ENCODE results near the gene CPED1.
A peak's percentile ranks its signal among the peaks of the same experiment; 100 is the strongest.
"Not testable (repeated sequence)": the region's sequence is repeated elsewhere in the genome, so short reads cannot be mapped to it uniquely, and the experiment has no call there.

CPED1 gene

GRCh38 chr7:121307021-121307574 is 318.6 kb downstream of the CPED1 start:
- FAIRE-seq: no peak

GRCh38 chr7:121313220-121313792 is 324.8 kb downstream of the CPED1 start:
- DNase-seq (ENCODE audit: low spot score) (no peak), FAIRE-seq (no peak)

More at GRCh38 chr7:121307021-121307574, 318.6 kb downstream of the CPED1 start:
- no peak for DNase-seq (ENCODE audit: low spot score)

DNA sequence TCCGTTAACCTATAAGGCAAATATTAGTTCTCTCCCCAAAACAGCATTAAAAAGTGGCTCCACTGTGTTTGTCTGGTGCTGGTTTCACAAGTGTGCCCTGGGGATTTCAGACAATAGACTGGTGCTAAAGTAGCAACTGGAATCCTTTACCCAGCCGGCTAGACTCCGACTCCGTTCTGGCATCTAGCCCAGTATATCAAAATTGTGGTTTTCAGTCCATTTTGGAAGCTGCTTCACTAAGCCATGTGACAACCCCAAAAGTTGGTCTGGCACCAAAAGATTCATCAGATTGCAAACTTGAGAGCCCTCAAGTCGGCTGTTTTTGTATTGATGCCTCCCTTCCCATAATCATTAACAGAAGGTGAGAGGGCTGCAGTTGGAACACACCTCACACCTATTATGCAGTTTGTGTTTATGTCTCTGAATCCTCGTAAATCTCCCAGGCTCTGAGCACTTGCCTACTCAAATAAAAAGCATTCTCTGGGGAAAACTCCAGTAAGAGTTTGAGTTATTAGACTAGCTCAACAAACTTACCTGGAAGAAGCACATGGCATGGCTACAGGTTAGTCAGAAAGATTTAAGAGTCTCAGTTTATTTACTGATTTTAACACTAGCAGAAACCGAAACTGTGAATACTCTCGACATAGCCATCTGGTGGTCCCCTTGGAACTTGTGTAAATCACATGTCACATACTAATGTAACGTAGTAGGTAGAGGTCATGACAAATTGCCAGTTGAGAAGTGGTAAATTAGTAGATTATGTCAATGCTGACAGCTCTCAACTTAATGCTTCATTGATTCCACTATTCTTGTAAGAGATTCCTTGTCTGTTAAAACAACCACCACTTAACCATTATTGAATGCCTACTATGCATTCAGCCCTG is 325.5 kb downstream of the CPED1 start:
- DNase-seq (ENCODE audit: low spot score): peak; percentile 81
- peak; percentile 97 for FAIRE-seq

- not testable (repeated sequence) for FAIRE-seq; DNase-seq (ENCODE audit: low spot score)
These were observed 326.7 kb downstream of the CPED1 start for GRCh38 chr7:121315170-121315569.

- no peak for DNase-seq (ENCODE audit: low spot score)
- FAIRE-seq: no peak
These were observed 333.9 kb downstream of the CPED1 start for GRCh38 chr7:121322460-121322859.

DNA sequence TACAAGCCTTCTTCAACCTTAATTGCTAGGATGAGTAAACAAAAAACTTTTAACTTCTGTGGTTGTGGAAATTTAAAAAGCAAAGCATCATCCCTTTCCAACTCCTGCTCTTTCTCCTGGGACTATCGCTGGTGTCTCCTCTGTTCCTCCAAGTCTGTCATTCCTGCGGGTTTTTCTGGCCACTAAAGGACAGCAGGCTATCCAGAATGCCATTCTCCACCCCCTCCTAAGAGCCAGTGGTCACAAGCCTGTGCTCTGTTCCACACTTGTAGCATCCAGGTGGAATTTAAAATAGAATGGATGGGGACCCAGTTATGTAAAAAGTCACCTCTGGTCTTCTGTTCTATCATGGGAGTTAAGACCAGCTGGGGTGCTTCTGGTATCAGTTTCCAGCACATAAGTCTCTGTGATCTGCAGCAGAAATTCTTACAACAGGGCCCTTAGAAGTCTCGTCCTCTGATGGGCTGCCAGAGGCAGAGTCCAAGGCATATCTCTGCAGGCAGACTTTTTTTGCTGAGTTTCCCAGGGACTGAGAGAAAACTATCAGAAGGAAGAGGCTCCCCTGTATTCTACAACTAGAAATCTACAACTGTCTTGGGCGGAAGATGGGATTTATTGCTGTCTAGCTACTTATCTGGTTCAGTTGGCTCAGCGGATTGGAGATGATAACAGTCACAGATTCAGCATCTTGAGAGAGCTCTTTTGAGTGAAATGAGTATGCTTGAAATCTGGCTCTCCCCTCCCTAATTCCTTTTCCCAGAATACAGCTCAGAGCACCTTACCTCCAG is 335.2 kb downstream of the CPED1 start:
- no peak for DNase-seq (ENCODE audit: low spot score)
- FAIRE-seq: no peak

DNA sequence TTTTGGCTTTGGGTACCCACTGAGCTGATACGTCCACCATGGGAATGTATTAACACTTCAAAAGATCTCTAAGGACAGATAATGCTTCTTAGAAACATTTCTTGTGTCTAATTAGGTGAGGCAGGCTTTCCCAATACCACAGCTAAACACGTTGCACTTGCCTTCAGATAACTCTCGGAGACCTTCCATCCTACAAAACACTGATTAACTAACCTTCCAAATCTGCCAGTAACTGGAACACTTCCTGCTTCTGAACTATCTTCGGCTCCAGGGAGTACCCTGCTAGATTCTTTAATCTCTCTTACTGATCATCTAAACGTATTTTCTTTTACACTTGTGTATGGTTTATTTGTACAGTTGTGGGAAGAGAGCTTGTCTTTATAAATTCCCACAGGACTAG is 339.2 kb downstream of the CPED1 start:
- DNase-seq (ENCODE audit: low spot score): no peak

GRCh38 chr7:121328508-121329190 is 340.1 kb downstream of the CPED1 start, which contains the start of gene WNT16:
TSS of gene WNT16 (plus strand) at chr7:121329000. CDS start at chr7:121329293, 293 bp downstream.
- FAIRE-seq (no peak), DNase-seq (ENCODE audit: low spot score) (no peak)

More for the DNA sequence above, 339.2 kb downstream of the CPED1 start:
- no peak for FAIRE-seq

DNA sequence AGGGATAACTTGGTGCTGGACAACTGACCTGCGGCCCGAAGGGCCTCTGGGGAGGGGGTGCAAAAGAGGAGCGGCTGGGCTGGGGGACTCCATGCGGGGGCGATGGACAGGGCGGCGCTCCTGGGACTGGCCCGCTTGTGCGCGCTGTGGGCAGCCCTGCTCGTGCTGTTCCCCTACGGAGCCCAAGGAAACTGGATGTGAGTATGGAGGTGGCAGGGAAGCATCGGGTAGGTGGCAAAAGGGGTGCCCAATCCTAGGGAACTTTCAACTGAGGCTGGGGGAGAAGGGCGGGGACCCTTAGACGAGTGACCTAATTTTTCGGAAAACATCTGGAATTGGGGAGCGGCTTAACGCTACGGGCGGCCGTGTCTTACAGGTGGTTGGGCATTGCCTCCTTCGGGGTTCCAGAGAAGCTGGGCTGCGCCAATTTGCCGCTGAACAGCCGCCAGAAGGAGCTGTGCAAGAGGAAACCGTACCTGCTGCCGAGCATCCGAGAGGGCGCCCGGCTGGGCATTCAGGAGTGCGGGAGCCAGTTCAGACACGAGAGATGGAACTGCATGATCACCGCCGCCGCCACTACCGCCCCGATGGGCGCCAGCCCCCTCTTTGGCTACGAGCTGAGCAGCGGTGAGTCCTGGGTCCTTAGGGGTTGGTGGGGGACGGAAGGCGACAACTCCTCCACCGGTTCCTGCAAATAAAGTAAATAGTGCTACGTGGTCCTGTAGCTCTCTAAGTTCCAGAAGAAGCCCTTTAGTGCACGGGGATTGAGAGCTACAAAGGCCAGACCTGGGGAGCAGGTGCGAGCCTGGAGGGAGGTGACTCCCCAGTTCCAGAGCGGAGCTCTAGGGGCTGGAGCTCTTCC is 340.9 kb downstream of the CPED1 start:
- FAIRE-seq: no peak
- DNase-seq (ENCODE audit: low spot score): no peak

DNA sequence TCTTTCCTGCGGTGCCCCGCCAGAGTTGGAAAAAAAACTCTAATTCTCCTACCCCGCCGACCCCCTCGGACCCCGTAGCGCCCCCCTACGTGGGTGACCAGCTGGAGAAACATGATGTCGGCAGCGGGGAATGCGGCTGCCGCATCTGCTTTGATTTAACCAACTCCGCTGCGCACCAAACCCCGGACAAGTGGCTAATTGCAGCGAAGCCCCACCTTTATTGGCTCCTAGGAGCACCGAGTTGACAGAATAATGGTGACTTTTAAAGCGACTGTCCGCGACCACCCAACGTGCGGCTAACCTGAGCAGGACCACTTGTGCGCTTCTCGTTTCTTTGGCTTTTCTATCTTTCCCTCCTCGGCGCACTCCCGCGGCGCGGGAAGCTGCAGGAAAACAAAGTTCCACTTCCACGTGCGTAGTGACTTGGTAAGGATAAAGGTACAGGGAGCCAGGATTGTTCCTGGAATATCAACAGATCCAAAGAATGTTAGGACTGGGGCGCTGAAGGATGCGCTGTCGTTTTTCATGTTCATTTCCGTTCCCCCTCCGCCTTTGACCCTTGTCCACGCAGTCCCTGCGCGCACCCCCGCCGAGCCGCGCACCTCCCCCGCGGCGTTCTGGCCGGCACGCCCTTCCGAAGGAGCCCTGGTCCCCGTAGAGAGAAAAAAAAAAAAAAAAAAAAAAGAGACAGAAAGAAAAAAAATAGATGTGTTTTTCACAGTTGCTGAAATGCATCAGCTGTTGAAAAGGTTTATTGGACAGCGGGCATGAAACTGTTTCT is 341.7 kb downstream of the CPED1 start:
- no peak for DNase-seq (ENCODE audit: low spot score)
- FAIRE-seq: no peak

DNA sequence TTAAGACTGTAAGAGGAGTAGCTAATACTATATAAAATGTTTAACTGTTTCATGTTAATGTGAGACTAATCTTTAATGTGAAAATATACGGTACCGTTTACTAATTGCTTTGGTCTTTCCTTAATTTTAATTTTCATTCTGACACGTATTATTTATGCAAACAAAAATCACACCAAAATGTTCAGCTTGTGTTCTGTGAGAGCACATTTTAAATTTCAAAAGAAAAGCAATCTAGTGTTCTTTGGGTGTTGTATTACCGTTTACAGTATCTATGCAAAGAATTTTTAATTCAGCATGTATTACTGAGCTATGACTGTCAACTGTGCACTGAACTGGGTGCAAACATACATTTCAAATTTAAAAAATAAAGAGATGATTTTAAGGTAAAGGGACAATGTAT is 342.5 kb downstream of the CPED1 start:
- no peak for FAIRE-seq
- DNase-seq (ENCODE audit: low spot score): no peak

DNA sequence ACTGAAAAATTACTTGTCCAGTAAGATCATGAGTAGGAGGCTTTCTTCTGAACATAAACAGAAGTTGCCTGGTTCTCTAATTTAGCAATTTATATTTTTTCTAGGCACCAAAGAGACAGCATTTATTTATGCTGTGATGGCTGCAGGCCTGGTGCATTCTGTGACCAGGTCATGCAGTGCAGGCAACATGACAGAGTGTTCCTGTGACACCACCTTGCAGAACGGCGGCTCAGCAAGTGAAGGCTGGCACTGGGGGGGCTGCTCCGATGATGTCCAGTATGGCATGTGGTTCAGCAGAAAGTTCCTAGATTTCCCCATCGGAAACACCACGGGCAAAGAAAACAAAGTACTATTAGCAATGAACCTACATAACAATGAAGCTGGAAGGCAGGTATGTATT is 343.1 kb downstream of the CPED1 start:
- no peak for DNase-seq (ENCODE audit: low spot score)

DNA sequence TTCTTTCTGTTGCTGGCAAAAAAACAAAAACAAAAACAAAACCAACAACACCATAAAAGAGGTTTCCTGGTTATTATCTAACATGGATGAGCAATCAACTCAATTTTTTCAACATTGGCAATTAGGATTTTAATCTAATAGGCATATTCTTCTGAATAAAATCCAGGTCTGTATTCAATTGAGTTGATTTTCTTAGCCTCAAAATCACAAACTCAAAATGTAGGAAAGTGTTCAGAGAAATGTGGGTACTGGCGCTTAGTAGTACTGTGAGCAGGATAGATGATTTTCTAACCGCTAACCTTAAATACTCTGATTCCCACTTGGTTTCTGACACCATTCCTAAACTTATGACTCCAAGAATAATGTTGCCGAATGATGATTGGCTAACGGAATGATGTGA is 345.9 kb downstream of the CPED1 start:
- FAIRE-seq (no peak), DNase-seq (ENCODE audit: low spot score) (no peak)

More for the DNA sequence above, 343.1 kb downstream of the CPED1 start:
- no peak for FAIRE-seq

DNA sequence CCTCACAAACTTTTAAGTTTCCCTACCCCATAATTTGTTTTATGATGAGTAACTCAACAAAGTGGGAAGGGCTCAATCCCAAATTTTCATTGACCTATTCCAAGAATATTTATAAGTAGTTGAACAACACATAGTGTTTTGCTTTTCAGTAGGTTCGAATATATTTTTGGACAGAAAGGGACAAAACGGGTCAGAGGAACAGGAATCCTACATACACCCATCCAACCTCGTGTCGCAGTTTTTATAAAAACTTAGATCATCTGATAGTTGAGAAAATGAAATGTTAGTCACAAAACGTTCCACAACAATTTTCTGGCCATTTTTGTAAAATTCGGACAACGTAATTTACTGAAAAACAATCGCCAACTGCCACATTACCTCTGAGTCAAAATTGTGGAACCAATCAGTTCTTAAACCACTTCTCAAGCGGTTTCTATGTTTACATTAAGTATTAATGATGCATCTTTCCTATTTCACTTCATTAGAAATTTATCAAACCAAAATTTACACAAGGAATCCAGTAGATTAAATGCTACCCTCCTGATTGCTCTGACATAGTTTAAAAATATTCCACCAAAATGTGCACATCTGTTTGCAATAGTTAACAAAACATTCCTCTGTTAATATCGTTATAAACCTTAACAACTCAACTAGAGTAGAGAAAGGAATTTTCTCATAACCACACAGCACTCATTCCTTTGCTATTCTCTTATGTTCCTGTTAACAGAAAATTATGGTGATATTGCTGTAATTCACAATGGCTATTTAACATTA is 346.6 kb downstream of the CPED1 start:
- DNase-seq (ENCODE audit: low spot score) (no peak), FAIRE-seq (peak; percentile 31)

DNA sequence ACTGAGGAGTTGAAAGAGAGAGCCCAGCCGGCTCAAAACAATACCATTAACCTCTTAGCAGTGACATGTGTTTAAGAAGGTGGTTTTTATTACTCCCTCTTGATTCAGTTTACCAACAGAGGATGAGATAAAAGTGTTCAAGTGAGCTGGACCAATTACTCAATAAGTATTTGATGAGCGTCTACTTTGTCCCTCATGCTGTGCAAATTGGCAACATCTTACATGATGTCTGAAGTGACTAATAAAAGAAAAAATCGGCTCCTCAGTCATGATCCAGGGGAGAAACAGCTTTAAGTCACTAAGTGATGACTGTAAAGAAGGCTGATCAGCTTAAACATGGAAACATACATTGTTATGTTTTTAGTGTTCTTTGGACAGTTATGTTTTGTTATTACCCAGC is 348.1 kb downstream of the CPED1 start:
- no peak for FAIRE-seq
- no peak for DNase-seq (ENCODE audit: low spot score)

GRCh38 chr7:121337398-121337797 is 348.9 kb downstream of the CPED1 start:
- FAIRE-seq: peak; percentile 35

GRCh38 chr7:121339082-121339481 is 350.6 kb downstream of the CPED1 start:
- FAIRE-seq: no peak
- no peak for DNase-seq (ENCODE audit: low spot score)

More at GRCh38 chr7:121337398-121337797, 348.9 kb downstream of the CPED1 start:
- no peak for DNase-seq (ENCODE audit: low spot score)

DNA sequence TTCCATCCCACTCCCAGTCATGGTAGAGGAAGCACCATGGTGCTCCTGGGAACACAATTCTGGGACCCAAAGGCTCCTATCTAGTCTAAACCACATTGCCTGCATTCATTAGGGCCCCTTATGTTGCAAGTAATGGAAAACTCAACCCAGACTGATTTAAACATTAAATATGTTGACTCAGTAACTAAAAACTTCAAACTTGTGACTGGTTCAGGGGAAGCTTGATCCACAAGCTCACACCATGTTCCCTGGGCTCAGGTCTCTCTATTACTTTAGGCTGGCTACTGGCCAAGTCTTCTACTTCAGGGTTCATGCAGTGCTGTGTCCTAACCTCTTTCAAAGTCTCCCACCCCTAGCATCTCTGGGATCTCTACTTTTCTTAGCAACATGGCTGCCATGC is 353.4 kb downstream of the CPED1 start:
- DNase-seq (ENCODE audit: low spot score): no peak
- FAIRE-seq: no peak

All from RCC 7860 (cell line).